GM23338 (cell line): Measurements from ENCODE around the gene CPA1. TPM values are rescaled to one million over a fixed set of nuclear protein-coding genes. Genes with fewer than 3 reads are reported as not detected.

Experiments
- ATAC-seq: fragments of 200-7000 bp; cut with Tn5 transposase; 3 replicates; pipeline ENCODE4 v1.9.1; 2020
- DNase-seq: peaks from one replicate; pipeline ENCODE4 v3.0.0-alpha.2; 2015; ENCODE audit warnings: low spot score
- H2AFZ ChIP-seq: fragments of 200-600 bp; sonication (generic); 2 replicates; pipeline ENCODE4 v1.8.0; 2016; ENCODE audit warnings: antibody characterized with exemption, mild to moderate bottlenecking, moderate library complexity
- H3F3A ChIP-seq: fragments of 200-600 bp; sonication (generic); replicated peaks from 2 replicates; pipeline ENCODE4 v1.8.0; 2017; ENCODE audit warnings: antibody characterized with exemption, mixed run types, low read depth
- H3K27ac ChIP-seq: fragments of 200-600 bp; sonication (generic); 2 replicates; pipeline ENCODE4 v1.6.1; 2016; ENCODE audit warnings: low read depth
- H3K27me3 ChIP-seq: fragments of 200-600 bp; sonication (generic); 2 replicates; pipeline ENCODE4 v1.8.0; 2016; ENCODE audit warnings: mild to moderate bottlenecking, mixed run types, moderate library complexity; ENCODE audit not compliant: insufficient read depth
- H3K36me3 ChIP-seq: fragments of 200-600 bp; sonication (generic); 2 replicates; pipeline ENCODE4 v1.8.0; 2016; ENCODE audit warnings: mild to moderate bottlenecking; ENCODE audit not compliant: insufficient read depth
- H3K4me1 ChIP-seq: fragments of 200-600 bp; sonication (generic); 2 replicates; pipeline ENCODE4 v1.8.0; 2016; ENCODE audit warnings: mild to moderate bottlenecking, moderate library complexity; ENCODE audit not compliant: insufficient read depth
- H3K4me2 ChIP-seq: fragments of 200-600 bp; sonication (generic); 2 replicates; pipeline ENCODE4 v1.7.1; 2017; ENCODE audit warnings: mixed run types
- H3K4me3 ChIP-seq: fragments of 200-600 bp; sonication (generic); 2 replicates; pipeline ENCODE4 v1.6.1; 2016; ENCODE audit warnings: mixed run types
- H3K79me2 ChIP-seq: fragments of 200-600 bp; sonication (generic); replicated peaks from 2 replicates; pipeline ENCODE4 v1.8.0; 2017; ENCODE audit warnings: mild to moderate bottlenecking; ENCODE audit not compliant: insufficient read depth
- H3K9me2 ChIP-seq: fragments of 200-600 bp; sonication (generic); 2 replicates; pipeline ENCODE4 v1.8.0; 2017; ENCODE audit not compliant: insufficient read depth
- H4K20me1 ChIP-seq: fragments of 200-600 bp; sonication (generic); replicated peaks from 2 replicates; pipeline ENCODE4 v1.8.0; 2017; ENCODE audit warnings: mild to moderate bottlenecking; ENCODE audit not compliant: insufficient read depth
- H3K27ac Mint-ChIP-seq: 2 replicates; pipeline ENCODE4 v1.8.0; 2020; ENCODE audit warnings: inconsistent platforms, mild to moderate bottlenecking, moderate library complexity, mixed read lengths
- H3K27me3 Mint-ChIP-seq: 3 replicates; pipeline ENCODE4 v1.8.0; 2022; ENCODE audit warnings: low read depth, mild to moderate bottlenecking, moderate library complexity, mixed read lengths, inconsistent platforms; ENCODE audit not compliant: insufficient read depth, poor library complexity
- H3K36me3 Mint-ChIP-seq: 3 replicates; pipeline ENCODE4 v1.8.0; 2021; ENCODE audit warnings: low read depth, mild to moderate bottlenecking, inconsistent platforms, moderate library complexity, mixed read lengths
- H3K4me1 Mint-ChIP-seq: 3 replicates; pipeline ENCODE4 v1.8.0; 2020; ENCODE audit warnings: mild to moderate bottlenecking, inconsistent platforms, mixed read lengths
- H3K4me3 Mint-ChIP-seq: 3 replicates; pipeline ENCODE4 v1.8.0; 2021; ENCODE audit warnings: moderate library complexity, mild to moderate bottlenecking, inconsistent platforms, mixed read lengths
- H3K9me3 Mint-ChIP-seq: 3 replicates; pipeline ENCODE4 v1.8.0; 2020; ENCODE audit warnings: moderate library complexity, mild to moderate bottlenecking, inconsistent platforms, mixed read lengths
- CREB1 ChIP-seq: fragments of 250-450 bp; sonication (Bioruptor Pico); IDR thresholded peaks from 2 replicates; pipeline ENCODE4 v1.5.0; 2020; ENCODE audit warnings: low read depth, mild to moderate bottlenecking, moderate library complexity
- EZH2 ChIP-seq: fragments of 200-600 bp; sonication (generic); IDR thresholded peaks from one replicate; pipeline ENCODE4 v1.8.0; 2017; ENCODE audit warnings: antibody characterized with exemption, mild to moderate bottlenecking, low read depth; ENCODE audit not compliant: unreplicated experiment
- EZH2phosphoT487 ChIP-seq: fragments of 200-600 bp; sonication (generic); IDR thresholded peaks from one replicate; pipeline ENCODE4 v1.8.1; 2018; ENCODE audit warnings: antibody characterized with exemption; ENCODE audit not compliant: unreplicated experiment
- POLR2AphosphoS5 ChIP-seq: IDR thresholded peaks from 2 replicates; pipeline ENCODE4 v1.6.1; 2016; ENCODE audit warnings: antibody characterized with exemption, low read depth
- STAT1 ChIP-seq: IDR thresholded peaks from one replicate; pipeline ENCODE4 v1.6.1; 2016; ENCODE audit warnings: antibody characterized with exemption; ENCODE audit not compliant: unreplicated experiment
- ZNF114 ChIP-seq: fragments of 250-450 bp; sonication (Bioruptor Pico); IDR thresholded peaks from 2 replicates; pipeline ENCODE4 v1.5.0; 2020; ENCODE audit warnings: mild to moderate bottlenecking, moderate library complexity
- polyA plus RNA-seq: library from polyadenylated mRNA; unstranded; fragments of >200 nt; fragmentation: Nextera tagmentation; extraction: Ambion mirVana; gene quantifications from 2 replicates; pipeline ENCODE4 v1.2.1, GENCODE V29; 2016
- total RNA-seq: library from RNA; depleted of rRNA; stranded (reverse); fragments of >200 nt; shearing (Covaris generic); gene quantifications from 2 replicates; pipeline ENCODE4 v1.2.3, GENCODE V29; 2014
- TF ChIP-seq, protein P1 (sequence below): IDR thresholded peaks from 2 replicates; pipeline ENCODE4 v1.6.1; 2016; ENCODE audit warnings: antibody characterized with exemption
- TF ChIP-seq, protein P2 (sequence below): IDR thresholded peaks from one replicate; pipeline ENCODE4 v1.6.1; 2018; ENCODE audit warnings: antibody characterized with exemption; ENCODE audit not compliant: unreplicated experiment
- TF ChIP-seq, protein P3 (sequence below), 2 experiments: fragments of 200-600 bp in 1 of 2; sonication (generic) in 1 of 2; conservative IDR thresholded peaks; 2 replicates each; pipeline versions ENCODE4 v1.5.1 to v1.6.1; 2016 to 2017; ENCODE audit warnings: antibody characterized with exemption in 2 of 2, low read depth in 2 of 2, mild to moderate bottlenecking in 2 of 2, moderate library complexity in 1 of 2

The CPA1 gene
- total and polyA plus RNA-seq, 2 experiments from 2014 or later, result not detected

DNA sequence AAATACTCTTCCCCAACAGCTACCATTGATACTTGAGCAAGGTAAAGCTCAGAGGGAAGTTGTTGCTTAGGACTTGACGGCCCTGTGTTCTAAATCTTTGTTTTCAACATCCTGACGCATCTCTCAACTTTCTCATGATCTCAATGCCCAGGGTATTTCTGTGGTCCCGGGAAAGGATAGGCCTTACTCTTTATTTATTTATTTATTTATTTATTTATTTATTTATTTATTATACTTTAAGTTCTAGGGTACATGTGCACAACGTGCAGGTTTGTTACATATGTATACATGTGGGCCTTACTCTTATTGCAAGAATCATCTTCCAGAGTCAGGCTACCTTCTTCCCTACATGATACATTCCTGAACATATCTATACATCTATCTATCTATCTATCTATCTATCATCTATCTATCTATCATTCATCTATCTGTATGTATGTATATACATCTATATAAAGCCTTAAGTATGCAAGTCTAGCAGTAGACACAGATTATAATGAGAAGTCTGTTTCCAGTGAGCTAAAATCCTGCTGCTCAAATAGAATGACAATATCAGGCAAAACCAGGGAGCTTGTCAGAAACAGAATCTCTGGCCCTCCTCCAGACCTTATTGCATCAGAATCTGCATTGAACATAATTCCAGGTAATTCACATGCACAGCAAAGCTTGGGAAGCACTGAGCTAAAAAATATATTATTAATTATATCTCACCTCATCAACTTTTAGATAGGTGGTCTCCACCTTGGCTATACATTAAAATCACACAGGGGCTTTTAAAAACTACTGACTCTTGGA lies 47.8 kb upstream of the CPA1 start:
- Histone ChIP-seq H3K79me2 (no peaks in the 10 kb centered on the region), H2AFZ (no peak overlapping the region), H4K20me1 (no peaks in the 10 kb centered on the region), H3K4me1 (no peaks in the 10 kb centered on the region; the same call in 1 of the 2 replicates), H3K4me3 (no peak overlapping the region), H3K9me2 (peaks cover 1% of the 10 kb centered on the region; the same call in 1 of the 2 replicates), H3K27ac (no peak overlapping the region), H3K4me2 (no peak overlapping the region), H3F3A (no peaks in the 10 kb centered on the region), H3K36me3 (no peaks in the 10 kb centered on the region), H3K27me3 (no peaks in the 10 kb centered on the region)
- Mint-ChIP-seq H3K4me3 (no peak overlapping the region), H3K36me3 (no peaks in the 10 kb centered on the region), H3K27ac (no peak overlapping the region), H3K9me3 (no peaks in the 10 kb centered on the region), H3K27me3 (no peaks in the 10 kb centered on the region), H3K4me1 (peaks cover 2% of the 10 kb centered on the region; the same call in 2 of the 3 replicates)
- DNase-seq, result no peak
- no peak for ATAC-seq
- TF ChIP-seq ZNF114 (no peak), POLR2AphosphoS5 (no peak), STAT1 (no peak), EZH2 (no peak), EZH2phosphoT487 (no peak), CREB1 (CRISPR knock-in tag) (no peak)
- TF ChIP-seq, protein P1, sequence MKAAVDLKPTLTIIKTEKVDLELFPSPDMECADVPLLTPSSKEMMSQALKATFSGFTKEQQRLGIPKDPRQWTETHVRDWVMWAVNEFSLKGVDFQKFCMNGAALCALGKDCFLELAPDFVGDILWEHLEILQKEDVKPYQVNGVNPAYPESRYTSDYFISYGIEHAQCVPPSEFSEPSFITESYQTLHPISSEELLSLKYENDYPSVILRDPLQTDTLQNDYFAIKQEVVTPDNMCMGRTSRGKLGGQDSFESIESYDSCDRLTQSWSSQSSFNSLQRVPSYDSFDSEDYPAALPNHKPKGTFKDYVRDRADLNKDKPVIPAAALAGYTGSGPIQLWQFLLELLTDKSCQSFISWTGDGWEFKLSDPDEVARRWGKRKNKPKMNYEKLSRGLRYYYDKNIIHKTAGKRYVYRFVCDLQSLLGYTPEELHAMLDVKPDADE, result no peak
- TF ChIP-seq, protein P2, sequence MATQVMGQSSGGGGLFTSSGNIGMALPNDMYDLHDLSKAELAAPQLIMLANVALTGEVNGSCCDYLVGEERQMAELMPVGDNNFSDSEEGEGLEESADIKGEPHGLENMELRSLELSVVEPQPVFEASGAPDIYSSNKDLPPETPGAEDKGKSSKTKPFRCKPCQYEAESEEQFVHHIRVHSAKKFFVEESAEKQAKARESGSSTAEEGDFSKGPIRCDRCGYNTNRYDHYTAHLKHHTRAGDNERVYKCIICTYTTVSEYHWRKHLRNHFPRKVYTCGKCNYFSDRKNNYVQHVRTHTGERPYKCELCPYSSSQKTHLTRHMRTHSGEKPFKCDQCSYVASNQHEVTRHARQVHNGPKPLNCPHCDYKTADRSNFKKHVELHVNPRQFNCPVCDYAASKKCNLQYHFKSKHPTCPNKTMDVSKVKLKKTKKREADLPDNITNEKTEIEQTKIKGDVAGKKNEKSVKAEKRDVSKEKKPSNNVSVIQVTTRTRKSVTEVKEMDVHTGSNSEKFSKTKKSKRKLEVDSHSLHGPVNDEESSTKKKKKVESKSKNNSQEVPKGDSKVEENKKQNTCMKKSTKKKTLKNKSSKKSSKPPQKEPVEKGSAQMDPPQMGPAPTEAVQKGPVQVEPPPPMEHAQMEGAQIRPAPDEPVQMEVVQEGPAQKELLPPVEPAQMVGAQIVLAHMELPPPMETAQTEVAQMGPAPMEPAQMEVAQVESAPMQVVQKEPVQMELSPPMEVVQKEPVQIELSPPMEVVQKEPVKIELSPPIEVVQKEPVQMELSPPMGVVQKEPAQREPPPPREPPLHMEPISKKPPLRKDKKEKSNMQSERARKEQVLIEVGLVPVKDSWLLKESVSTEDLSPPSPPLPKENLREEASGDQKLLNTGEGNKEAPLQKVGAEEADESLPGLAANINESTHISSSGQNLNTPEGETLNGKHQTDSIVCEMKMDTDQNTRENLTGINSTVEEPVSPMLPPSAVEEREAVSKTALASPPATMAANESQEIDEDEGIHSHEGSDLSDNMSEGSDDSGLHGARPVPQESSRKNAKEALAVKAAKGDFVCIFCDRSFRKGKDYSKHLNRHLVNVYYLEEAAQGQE, result no peak
- TF ChIP-seq, protein P3, sequence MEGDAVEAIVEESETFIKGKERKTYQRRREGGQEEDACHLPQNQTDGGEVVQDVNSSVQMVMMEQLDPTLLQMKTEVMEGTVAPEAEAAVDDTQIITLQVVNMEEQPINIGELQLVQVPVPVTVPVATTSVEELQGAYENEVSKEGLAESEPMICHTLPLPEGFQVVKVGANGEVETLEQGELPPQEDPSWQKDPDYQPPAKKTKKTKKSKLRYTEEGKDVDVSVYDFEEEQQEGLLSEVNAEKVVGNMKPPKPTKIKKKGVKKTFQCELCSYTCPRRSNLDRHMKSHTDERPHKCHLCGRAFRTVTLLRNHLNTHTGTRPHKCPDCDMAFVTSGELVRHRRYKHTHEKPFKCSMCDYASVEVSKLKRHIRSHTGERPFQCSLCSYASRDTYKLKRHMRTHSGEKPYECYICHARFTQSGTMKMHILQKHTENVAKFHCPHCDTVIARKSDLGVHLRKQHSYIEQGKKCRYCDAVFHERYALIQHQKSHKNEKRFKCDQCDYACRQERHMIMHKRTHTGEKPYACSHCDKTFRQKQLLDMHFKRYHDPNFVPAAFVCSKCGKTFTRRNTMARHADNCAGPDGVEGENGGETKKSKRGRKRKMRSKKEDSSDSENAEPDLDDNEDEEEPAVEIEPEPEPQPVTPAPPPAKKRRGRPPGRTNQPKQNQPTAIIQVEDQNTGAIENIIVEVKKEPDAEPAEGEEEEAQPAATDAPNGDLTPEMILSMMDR (conservative IDR thresholded peaks at IDR 0.05; ENCODE audit: low read depth in 2 of 2), result no peak
